Prostate gland (tissue), 2 donors: ENCODE results near the gene GIT2.

Experiments used
- CTCF ChIP-seq, 4 experiments: fragments of 200-600 bp in 2 of 4; fragments of 450-650 bp in 2 of 4; sonication (generic) in 2 of 4; IDR thresholded peaks; 1 replicate in 3 of 4; 2 replicates in 1 of 4; pipeline ENCODE4 v1.5.1; 2016 to 2019; ENCODE audit warnings: antibody characterized with exemption in 4 of 4, mild to moderate bottlenecking in 2 of 4, moderate library complexity in 2 of 4
- POLR2A ChIP-seq: fragments of 450-650 bp; IDR thresholded peaks from one replicate; pipeline ENCODE4 v1.6.1; 2016; ENCODE audit warnings: antibody characterized with exemption, mild to moderate bottlenecking
- POLR2AphosphoS5 ChIP-seq: sonication (generic); formaldehyde crosslinking; IDR thresholded peaks from one replicate; pipeline ENCODE4 v1.6.1; 2017; ENCODE audit warnings: antibody characterized with exemption

GRCh38 chr12:109963743-109964429, 32.3 kb downstream of the GIT2 start:
- TF ChIP-seq CTCF (IDR thresholded peaks at IDR 0.05): no peak
- no peak for TF ChIP-seq POLR2A
- peak; percentile 51 for TF ChIP-seq POLR2AphosphoS5
